IMR-90 (cell line): ENCODE data around the gene XRN1. TPM values are rescaled to one million over a fixed set of nuclear protein-coding genes. Genes with fewer than 3 reads are reported as not detected.

Experiments used
- ATAC-seq: fragments of 200-7000 bp; cut with Tn5 transposase; 2 replicates; pipeline ENCODE4 v1.9.1; 2020; ENCODE audit warnings: low read depth, mild to moderate bottlenecking, moderate library complexity
- BruUV-seq: library from RNA; stranded (reverse); fragments of 400-500 nt; replicated peaks from 2 replicates; lab custom pipeline; 2021; lab: Mats Ljungman, UMichigan
- CTCF ChIA-PET: fragments of 300-600 bp; formaldehyde crosslinking; extraction: SDS; loops from one replicate; lab custom pipeline; 2021; ENCODE audit warnings: antibody characterized with exemption; lab: Yijun Ruan, JAX
- POLR2A ChIA-PET: fragments of 300-600 bp; sonication (Branson Sonifier 250); formaldehyde crosslinking; loops from one replicate; lab custom pipeline; 2022; ENCODE audit warnings: antibody characterized with exemption; ENCODE audit not compliant: unreplicated experiment; lab: Charles Lee
- DNase-seq: peaks from one replicate; pipeline ENCODE4 v3.0.0; 2013
- H2AFZ ChIP-seq: replicated peaks from 2 replicates; pipeline ENCODE3; 2013; ENCODE audit warnings: low read length, mild to moderate bottlenecking; ENCODE audit not compliant: poor library complexity
- H2AK5ac ChIP-seq: 2 replicates; pipeline ENCODE4 v1.6.1; 2013; ENCODE audit warnings: low read depth, low read length, inconsistent platforms
- H2AK9ac ChIP-seq: replicated peaks from 2 replicates; pipeline ENCODE3; 2013; ENCODE audit warnings: mild to moderate bottlenecking, low read depth, low read length, moderate library complexity; ENCODE audit not compliant: poor library complexity
- H2BK120ac ChIP-seq: 2 replicates; pipeline ENCODE4 v1.6.1; 2013; ENCODE audit warnings: low read depth, low read length, inconsistent platforms
- H2BK15ac ChIP-seq: 3 replicates; pipeline ENCODE4 v1.6.1; 2013; ENCODE audit warnings: low read depth, low read length, inconsistent platforms
- H2BK20ac ChIP-seq: 2 replicates; pipeline ENCODE4 v1.6.1; 2013; ENCODE audit warnings: low read depth, mild to moderate bottlenecking, inconsistent platforms, low read length, moderate library complexity
- H2BK5ac ChIP-seq: 2 replicates; pipeline ENCODE4 v1.6.1; 2013; ENCODE audit warnings: mild to moderate bottlenecking, low read depth, low read length, inconsistent platforms; ENCODE audit not compliant: poor library complexity, severe bottlenecking
- H3K14ac ChIP-seq: replicated peaks from 2 replicates; pipeline ENCODE4 v1.6.1; 2013; ENCODE audit warnings: low read depth, low read length, inconsistent platforms
- H3K18ac ChIP-seq: 2 replicates; pipeline ENCODE4 v1.6.1; 2013; ENCODE audit warnings: low read depth, low read length, control low read depth
- H3K23ac ChIP-seq: 2 replicates; pipeline ENCODE4 v1.6.1; 2013; ENCODE audit warnings: low read depth, low read length, inconsistent platforms
- H3K27ac ChIP-seq: 2 replicates; pipeline ENCODE4 v1.5.1; 2013; ENCODE audit warnings: mild to moderate bottlenecking, control low read depth, low read length; ENCODE audit not compliant: insufficient read depth
- H3K27me3 ChIP-seq: 2 replicates; pipeline ENCODE4 v1.6.1; 2013; ENCODE audit warnings: low read length; ENCODE audit not compliant: control insufficient read depth, insufficient read depth
- H3K36me3 ChIP-seq: 2 replicates; pipeline ENCODE4 v1.6.1; 2013; ENCODE audit warnings: low read length, mixed read lengths; ENCODE audit not compliant: control insufficient read depth, insufficient read depth
- H3K4ac ChIP-seq: 2 replicates; pipeline ENCODE4 v1.6.1; 2013; ENCODE audit warnings: low read depth, low read length, inconsistent platforms
- H3K4me1 ChIP-seq: 2 replicates; pipeline ENCODE4 v1.6.1; 2013; ENCODE audit warnings: low read length, mixed read lengths; ENCODE audit not compliant: control insufficient read depth, insufficient read depth
- H3K4me2 ChIP-seq: 2 replicates; pipeline ENCODE4 v1.6.1; 2013; ENCODE audit warnings: low read depth, mild to moderate bottlenecking, control low read depth, low read length, moderate library complexity
- H3K4me3 ChIP-seq: 2 replicates; pipeline ENCODE4 v1.5.1; 2013; ENCODE audit warnings: low read depth, mild to moderate bottlenecking, control low read depth, low read length, moderate library complexity; ENCODE audit not compliant: insufficient read depth
- H3K56ac ChIP-seq: 2 replicates; pipeline ENCODE4 v1.6.1; 2013; ENCODE audit warnings: low read length, inconsistent platforms; ENCODE audit not compliant: insufficient read depth; ENCODE audit errors: extremely low read depth
- H3K79me1 ChIP-seq, 2 experiments: 2 replicates each; pipeline ENCODE4 v1.6.1; 2013; ENCODE audit warnings: low read length in 2 of 2, inconsistent platforms in 1 of 2, low read depth in 1 of 2
- H3K9ac ChIP-seq: 2 replicates; pipeline ENCODE4 v1.6.1; 2013; ENCODE audit warnings: low read depth, low read length, control low read depth
- H3K9me1 ChIP-seq: 2 replicates; pipeline ENCODE4 v1.6.1; 2013; ENCODE audit warnings: low read length, inconsistent platforms; ENCODE audit not compliant: insufficient read depth
- H3K9me3 ChIP-seq: 2 replicates; pipeline ENCODE4 v1.6.1; 2013; ENCODE audit warnings: low read length; ENCODE audit not compliant: control insufficient read depth, insufficient read depth
- H4K20me1 ChIP-seq: 2 replicates; pipeline ENCODE4 v1.6.1; 2013; ENCODE audit warnings: low read length, inconsistent platforms; ENCODE audit not compliant: insufficient read depth
- H4K5ac ChIP-seq: 2 replicates; pipeline ENCODE4 v1.6.1; 2013; ENCODE audit warnings: mild to moderate bottlenecking, low read depth, low read length, control low read depth
- H4K8ac ChIP-seq, 2 experiments: 2 replicates each; pipeline ENCODE4 v1.6.1; 2013; ENCODE audit warnings: low read depth in 2 of 2, low read length in 2 of 2, control low read depth in 1 of 2, inconsistent platforms in 1 of 2
- H4K91ac ChIP-seq: 2 replicates; pipeline ENCODE4 v1.6.1; 2013; ENCODE audit warnings: low read depth, low read length, inconsistent platforms; ENCODE audit not compliant: insufficient read depth
- CHD1 ChIP-seq: IDR thresholded peaks from 2 replicates; pipeline ENCODE4 v1.6.1; 2012; ENCODE audit warnings: low read depth, low read length, improper control_type of control experiment
- NFE2L2 ChIP-seq: fragments of 150-350 bp; IDR thresholded peaks from 2 replicates; pipeline ENCODE4 v1.6.1; 2016; ENCODE audit warnings: low read depth, mild to moderate bottlenecking, low read length
- RAD21 ChIP-seq: IDR thresholded peaks from 2 replicates; pipeline ENCODE4 v1.6.1; 2012; ENCODE audit warnings: low read length, improper control_type of control experiment
- RCOR1 ChIP-seq: IDR thresholded peaks from 2 replicates; pipeline ENCODE4 v1.6.1; 2012; ENCODE audit warnings: mild to moderate bottlenecking, low read length, improper control_type of control experiment; ENCODE audit not compliant: insufficient replicate concordance
- RFX5 ChIP-seq: IDR thresholded peaks from 2 replicates; pipeline ENCODE4 v1.8.0; 2012; ENCODE audit warnings: low read depth, mild to moderate bottlenecking, low read length, moderate library complexity
- WGBS, 2 experiments: methylation state at CpG; one replicate each; pipeline versions ENCODE4 v1.1.5 to v1.1.7; 2013; ENCODE audit warnings: missing lambda C conversion rate in 2 of 2; ENCODE audit not compliant: insufficient read length in 1 of 2; ENCODE audit errors: extremely low coverage in 2 of 2; 5-methylcytosine and 5-hydroxymethylcytosine counted together
- dilution Hi-C: fragments of 300-500 bp; cut with HindIII; formaldehyde crosslinking; loops from one replicate; pipeline ENCODE4 v1.14.3; 2018; ENCODE audit warnings: low sequenced_read_pairs; ENCODE audit not compliant: unreplicated experiment
- in situ Hi-C: fragments of 300-500 bp; cut with MboI; formaldehyde crosslinking; loops from 3 replicates; pipeline ENCODE4 v1.14.3; 2019; ENCODE audit warnings: low sequenced_read_pairs, inconsistent platforms, mixed read lengths
- intact Hi-C: fragments of 100-400 bp; cut with micrococcal nuclease; formaldehyde crosslinking; loops from 2 replicates; pipeline ENCODE4 v1.10.0; 2022
- polyA plus RNA-seq, 3 experiments: library from polyadenylated mRNA; depleted of rRNA; stranded (reverse); fragments of >200 nt; gene quantifications; 2 replicates each; pipeline ENCODE4 v1.2.3, GENCODE V29; 2012; ENCODE audit warnings: low replicate concordance in 1 of 3
- total RNA-seq: library from RNA; depleted of rRNA; stranded (reverse); fragments of >200 nt; gene quantifications from 2 replicates; pipeline ENCODE4 v1.2.3, GENCODE V29; 2012
- TF ChIP-seq, protein P1 (sequence below): fragments of 150-350 bp; IDR thresholded peaks from 2 replicates; pipeline ENCODE4 v1.6.1; 2016; ENCODE audit warnings: low read depth, mild to moderate bottlenecking, low read length, moderate library complexity, borderline replicate concordance

XRN1 gene
- total and polyA plus RNA-seq, 2 of the 4 experiments (the other 2 are of a cell fraction), result 6.0 to 21.5 TPM

DNA sequence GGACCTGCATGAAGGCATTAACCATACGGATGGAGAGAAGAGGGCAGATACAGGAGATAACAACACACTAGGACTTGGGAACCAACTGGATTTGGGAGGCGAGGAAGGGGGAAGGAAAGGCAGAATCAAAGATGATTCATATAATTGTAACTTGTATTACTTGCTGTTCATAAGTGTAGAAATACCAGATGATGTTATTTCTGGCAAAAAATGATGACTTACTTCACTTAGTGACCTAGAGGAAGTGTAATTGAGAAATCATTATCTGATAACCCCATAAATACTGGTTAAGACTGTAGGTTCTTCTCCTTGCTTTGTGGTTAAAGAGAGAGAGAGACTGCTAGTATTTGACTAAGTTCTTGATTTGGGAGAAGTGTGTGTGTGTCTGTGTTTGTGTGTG, 172.0 kb downstream of the XRN1 start (continued):
- TF ChIP-seq, protein P1, sequence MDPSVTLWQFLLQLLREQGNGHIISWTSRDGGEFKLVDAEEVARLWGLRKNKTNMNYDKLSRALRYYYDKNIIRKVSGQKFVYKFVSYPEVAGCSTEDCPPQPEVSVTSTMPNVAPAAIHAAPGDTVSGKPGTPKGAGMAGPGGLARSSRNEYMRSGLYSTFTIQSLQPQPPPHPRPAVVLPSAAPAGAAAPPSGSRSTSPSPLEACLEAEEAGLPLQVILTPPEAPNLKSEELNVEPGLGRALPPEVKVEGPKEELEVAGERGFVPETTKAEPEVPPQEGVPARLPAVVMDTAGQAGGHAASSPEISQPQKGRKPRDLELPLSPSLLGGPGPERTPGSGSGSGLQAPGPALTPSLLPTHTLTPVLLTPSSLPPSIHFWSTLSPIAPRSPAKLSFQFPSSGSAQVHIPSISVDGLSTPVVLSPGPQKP, result no peak

DNA sequence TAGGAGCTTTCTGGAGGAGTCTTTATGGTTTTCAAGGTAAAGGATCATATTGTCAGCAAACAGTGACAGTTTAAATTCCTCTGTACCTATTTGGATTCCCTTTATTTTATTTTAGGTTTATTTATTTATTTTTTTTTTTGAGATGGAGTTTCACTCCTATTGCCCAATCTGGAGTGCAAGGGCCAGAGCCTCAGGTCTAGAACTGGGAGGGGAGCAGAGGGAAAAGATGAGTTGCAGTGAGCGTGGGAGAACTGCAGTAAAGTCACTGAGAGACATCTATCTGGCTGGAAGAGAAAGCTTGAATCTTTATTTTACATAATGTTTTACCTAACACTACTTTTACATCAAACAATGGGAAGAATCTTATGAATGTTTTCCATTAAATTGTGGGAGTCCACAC, 172.9 kb downstream of the XRN1 start:
- H2BK5ac ChIP-seq, result peak overlapping the region; percentile 86
- peak overlapping the region; percentile 9; the same call in 1 of the 2 replicates for H3K4ac ChIP-seq
- H3K14ac ChIP-seq, result peak overlapping the region; percentile 49; the same call in 1 of the 2 replicates
- peak overlapping the region; percentile 51 to 56; a peak in 3 of 4 replicates for H4K8ac ChIP-seq
- peak overlapping the region; percentile 7; the same call in 1 of the 2 replicates for H3K23ac ChIP-seq
- H3K9ac ChIP-seq, result no peak overlapping the region
- H3K4me2 ChIP-seq, result no peak overlapping the region
- POLR2A ChIA-PET, result no interaction called here
- no peaks in the 10 kb centered on the region for H4K20me1 ChIP-seq
- H3K27me3 ChIP-seq, result no peaks in the 10 kb centered on the region
- H2BK120ac ChIP-seq, result peak overlapping the region; percentile 56
- H2AK5ac ChIP-seq, result 0 out of 2 replicates have a peak overlapping the region, but pooled peaks have one; percentile 38
- H3K9me3 ChIP-seq, result no peaks in the 10 kb centered on the region
- peak overlapping the region; percentile 86 for H2BK20ac ChIP-seq
- H2AK9ac ChIP-seq, result no peak overlapping the region
- peak overlapping the region; percentile 68; the same call in 1 of the 2 replicates for H4K91ac ChIP-seq
- 0 out of 2 replicates have a peak overlapping the region, but pooled peaks have one; percentile 60 for H3K18ac ChIP-seq
- H2BK15ac ChIP-seq, result peak overlapping the region; percentile 75; the same call in 1 of the 3 replicates
- H3K9me1 ChIP-seq, result peaks cover 7% of the 10 kb centered on the region
- no peak overlapping the region for H4K5ac ChIP-seq
- BruUV-seq, result no TSS peak
- no peak overlapping the region for H3K27ac ChIP-seq
- TF ChIP-seq, protein P1, result no peak
- no peak for TF ChIP-seq CHD1
- TF ChIP-seq RCOR1, result no peak
- TF ChIP-seq RFX5, result no peak
- TF ChIP-seq NFE2L2, result no peak
- no peak for TF ChIP-seq RAD21
- no peak overlapping the region for H3K56ac ChIP-seq
- no peaks in the 10 kb centered on the region for H3K79me1 ChIP-seq
- intact Hi-C loops (loop anchor here (5.0 kb wide), 2 partner anchors 48 to 533 kb away; partner anchors contain the start of gene GK5), in situ Hi-C loops (loop anchor here (5.0 kb wide), 1 partner anchor 148 kb away; no protein-coding TSS in a partner anchor), dilution Hi-C loops (no loop called here)
- H2AFZ ChIP-seq, result no peak overlapping the region
- no peaks in the 10 kb centered on the region for H3K36me3 ChIP-seq
- WGBS, 2 experiments, result no CpG with 5 or more reads among the region's 1 CpG
- CTCF ChIA-PET, result interaction anchor here (1.0 kb wide), 1 partner anchor 55 kb away, joined by 3 read pairs; no protein-coding TSS in a partner anchor
- H3K4me1 ChIP-seq, result peaks cover 9% of the 10 kb centered on the region
- no peak for ATAC-seq
- no peak overlapping the region for H3K4me3 ChIP-seq
- DNase-seq, result no peak
